GM12878 (cell line): ENCODE measurements around the gene ADGRE3. TPM values are rescaled to one million over a fixed set of nuclear protein-coding genes. Genes with fewer than 3 reads are reported as not detected.

Experiments used
- CBX3 ChIP-seq: fragments of 200-600 bp; sonication (generic); IDR thresholded peaks from 2 replicates; pipeline ENCODE4 v1.6.1; 2016; ENCODE audit warnings: low read depth, borderline replicate concordance
- FOXM1 ChIP-seq: IDR thresholded peaks from 2 replicates; pipeline ENCODE4 v1.6.1; 2012; ENCODE audit warnings: low read depth, mild to moderate bottlenecking, inconsistent platforms, low read length, moderate library complexity
- GABPA ChIP-seq: IDR thresholded peaks from 2 replicates; pipeline ENCODE4 v1.6.1; 2014; ENCODE audit warnings: antibody characterized with exemption, low read depth, mild to moderate bottlenecking, inconsistent platforms
- HDGF ChIP-seq: fragments of 450-650 bp; IDR thresholded peaks from 2 replicates; pipeline ENCODE4 v1.6.1; 2016; ENCODE audit warnings: antibody characterized with exemption
- IKZF2 ChIP-seq, 2 experiments: fragments of 450-650 bp; IDR thresholded peaks; 2 replicates each; pipeline ENCODE4 v1.6.1; 2017; ENCODE audit warnings: mild to moderate bottlenecking in 2 of 2, moderate library complexity in 2 of 2
- MLLT1 ChIP-seq: fragments of 450-650 bp; IDR thresholded peaks from 2 replicates; pipeline ENCODE4 v1.6.1; 2016; ENCODE audit warnings: mild to moderate bottlenecking
- PBX3 ChIP-seq: IDR thresholded peaks from 2 replicates; pipeline ENCODE4 v1.6.1; 2011; ENCODE audit warnings: mild to moderate bottlenecking, low read depth, low read length, moderate library complexity; ENCODE audit not compliant: insufficient replicate concordance
- PRDM15 ChIP-seq: fragments of 450-650 bp; formaldehyde crosslinking; IDR thresholded peaks from 2 replicates; pipeline ENCODE4 v1.4.0; 2020; ENCODE audit warnings: mild to moderate bottlenecking, moderate library complexity
- RELB ChIP-seq: fragments of 450-650 bp; IDR thresholded peaks from 2 replicates; pipeline ENCODE4 v1.6.1; 2017; ENCODE audit warnings: low read depth, mild to moderate bottlenecking, moderate library complexity
- REST ChIP-seq: IDR thresholded peaks from 2 replicates; pipeline ENCODE4 v1.6.1; 2012; ENCODE audit warnings: mild to moderate bottlenecking, low read depth, low read length
- SIX5 ChIP-seq: IDR thresholded peaks from 2 replicates; pipeline ENCODE4 v1.6.1; 2011; ENCODE audit warnings: mild to moderate bottlenecking, low read depth, low read length, moderate library complexity; ENCODE audit not compliant: severe bottlenecking
- SUPT20H ChIP-seq: IDR thresholded peaks from 2 replicates; pipeline ENCODE4 v1.6.1; 2011; ENCODE audit warnings: low read depth, mild to moderate bottlenecking, low read length, moderate library complexity, borderline replicate concordance; ENCODE audit not compliant: control insufficient read depth
- ZBTB4 ChIP-seq: fragments of 450-650 bp; formaldehyde crosslinking; IDR thresholded peaks from 2 replicates; pipeline ENCODE4 v1.4.0; 2022; ENCODE audit warnings: mild to moderate bottlenecking, moderate library complexity
- ZNF622 ChIP-seq: fragments of 450-650 bp; IDR thresholded peaks from 2 replicates; pipeline ENCODE4 v1.6.1; 2017; ENCODE audit warnings: mild to moderate bottlenecking, inconsistent platforms
- polyA plus RNA-seq, 11 experiments: library from polyadenylated mRNA; depleted of rRNA in 4 of 11; unstranded in 6 of 11; stranded (reverse) in 5 of 11; fragments of >200 nt; fragmentation: Nextera tagmentation in 4 of 11; fragmentation: Illumina TruSeq in 1 of 11; extraction: Ambion mirVana in 4 of 11; extraction: Trizol in 1 of 11; gene quantifications; 1 replicate in 1 of 11; 2 replicates in 10 of 11; pipeline versions ENCODE4 v1.2.1 to v1.2.3, GENCODE V29; 2011 to 2016; ENCODE audit warnings: inconsistent platforms in 2 of 11, missing spikeins in 2 of 11, low read depth in 1 of 11
- total RNA-seq, 4 experiments: library from RNA; depleted of rRNA in 3 of 4; stranded (reverse); fragments of >200 nt in 3 of 4; fragmentation: Illumina TruSeq in 1 of 4; extraction: Trizol in 1 of 4; gene quantifications; 2 replicates each; pipeline versions ENCODE4 v1.2.1 to v1.2.3, GENCODE V29; 2013 to 2021

ADGRE3 gene
- total and polyA plus RNA-seq, 10 of the 15 experiments (the other 5 are each of a cell fraction or from before 2014, with no cell fraction given), result 0.04 to 0.10 (median 0.05) TPM; not detected in 6

GRCh38 chr19:14603990-14604387 lies 70.7 kb downstream of the ADGRE3 start (continued):
- TF ChIP-seq PRDM15 (CRISPR knock-in tag) (no peak), SUPT20H (no peak), GABPA (peak; percentile 47; the same call in 1 of the 2 replicates), PBX3 (no peak), CBX3 (no peak), ZNF622 (no peak), FOXM1 (peak; percentile 49; the same call in 1 of the 2 replicates), IKZF2 (IDR thresholded peaks at IDR 0.05) (peak; percentile 71), REST (no peak), RELB (peak; percentile 82), SIX5 (no peak), HDGF (no peak), ZBTB4 (no peak), MLLT1 (no peak; the same call in 1 of the 2 replicates)
